Measurements from ENCODE around the gene ABHD10.
"Not testable (repeated sequence)": the region's sequence is repeated elsewhere in the genome, so short reads cannot be mapped to it uniquely, and the experiment has no call there.

Gene ABHD10

DNA sequence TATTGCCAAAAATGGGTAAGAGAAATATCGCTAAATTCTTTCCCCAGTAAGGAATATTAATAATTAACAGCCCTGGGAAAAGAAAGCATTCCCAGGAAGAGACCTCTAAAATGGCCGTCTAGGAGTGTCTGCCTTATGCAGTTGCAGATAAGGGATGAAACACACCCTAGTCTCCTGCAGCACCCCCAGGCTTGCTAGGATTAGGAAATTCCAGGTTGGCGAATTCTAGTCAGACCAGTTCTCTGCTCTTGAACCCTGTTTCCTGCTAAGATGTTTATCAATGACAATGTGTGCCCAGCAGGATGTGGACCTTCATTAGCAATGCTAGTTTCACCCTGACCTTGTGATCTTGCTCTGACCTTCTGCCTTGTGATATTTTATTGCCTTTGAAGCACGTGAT is 58.4 kb downstream of the ABHD10 start:
- DNase-seq, result not testable (repeated sequence)

DNA sequence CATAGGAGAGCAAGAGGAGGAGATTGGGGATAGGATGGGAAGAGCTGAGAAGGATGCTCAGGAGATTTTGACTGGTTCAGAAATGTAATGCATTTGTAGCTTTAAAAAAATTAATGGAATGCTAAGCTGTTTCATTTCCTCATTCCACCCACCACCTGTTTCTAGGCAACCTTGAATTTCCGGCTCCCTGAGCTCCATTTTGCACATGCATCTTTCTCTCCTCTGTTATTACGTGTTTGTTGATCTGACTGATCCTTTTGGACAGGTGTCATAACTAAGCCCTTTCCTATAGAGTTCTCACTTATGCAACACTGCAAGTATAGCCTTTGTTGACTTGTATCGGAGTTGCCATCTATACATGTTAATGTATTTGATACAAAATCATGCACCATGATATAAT is 60.0 kb downstream of the ABHD10 start:
- DNase-seq, result no peak

DNA sequence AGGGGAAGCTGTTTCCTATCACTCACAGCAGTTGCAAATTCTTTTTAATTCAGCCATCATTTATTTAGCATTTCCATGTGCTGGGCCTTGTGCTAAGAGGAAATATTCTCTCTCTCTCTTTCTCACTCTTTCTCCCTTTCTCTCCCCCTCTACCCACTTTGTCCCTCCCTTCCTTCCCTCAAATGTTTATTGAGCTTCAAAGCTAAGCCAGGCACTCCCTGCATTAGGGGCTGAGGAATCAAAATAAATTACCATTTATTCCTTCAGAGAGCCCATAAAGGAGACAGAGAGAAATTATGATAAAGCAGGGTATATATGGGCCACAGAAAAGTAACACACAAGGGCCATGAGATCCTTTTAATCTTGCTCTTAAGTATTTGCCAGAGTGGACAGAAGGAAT is 62.5 kb downstream of the ABHD10 start:
- DNase-seq, result no peak

DNA sequence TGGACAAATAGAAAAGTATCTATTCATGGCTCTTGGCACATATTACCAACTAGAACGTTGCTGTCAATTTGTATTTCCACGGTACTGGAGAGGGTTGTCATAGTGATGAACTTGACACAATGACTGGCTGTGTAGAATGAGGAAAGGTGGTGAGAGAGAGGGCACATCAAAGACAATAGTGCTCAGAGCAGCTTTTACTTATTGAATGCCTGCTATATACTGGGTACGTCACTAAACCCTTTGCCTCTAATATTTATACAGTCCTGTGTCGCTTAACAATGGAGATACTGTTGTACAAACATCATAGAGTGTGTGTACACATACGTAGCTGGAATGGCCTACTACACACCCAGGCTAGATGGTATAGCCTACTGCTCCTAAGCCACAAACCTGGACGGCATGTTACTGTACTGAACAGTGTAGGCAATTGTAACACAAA is 64.0 kb downstream of the ABHD10 start:
- DNase-seq, result no peak
